ENCODE results near the gene KITLG.
"Not testable (repeated sequence)": the region's sequence is repeated elsewhere in the genome, so short reads cannot be mapped to it uniquely, and the experiment has no call there.

KITLG gene

GRCh38 chr12:88559772-88560171 lies 20.5 kb downstream of the KITLG start:
- no peak overlapping the region for H3K4me3 ChIP-seq (ENCODE audit: low read length in 2 of 2)
- no peaks in the 10 kb centered on the region for H3K9me3 ChIP-seq (ENCODE audit: control insufficient read depth in 2 of 2, low read length in 2 of 2)
- no peaks in the 10 kb centered on the region for H3K36me3 ChIP-seq (ENCODE audit: control insufficient read depth in 2 of 2, insufficient read depth in 2 of 2, low read length in 2 of 2)
- no peak overlapping the region for H3K9ac ChIP-seq (ENCODE audit: low read length in 2 of 2)
- no peaks in the 10 kb centered on the region for H3K27me3 ChIP-seq (ENCODE audit: control insufficient read depth in 1 of 2, insufficient read depth in 2 of 2, low read length in 2 of 2)
- H3K27ac ChIP-seq (ENCODE audit: low read length) = no peak overlapping the region
- H3K4me1 ChIP-seq (ENCODE audit: control insufficient read depth, insufficient read depth, low read length) = no peaks in the 10 kb centered on the region

DNA sequence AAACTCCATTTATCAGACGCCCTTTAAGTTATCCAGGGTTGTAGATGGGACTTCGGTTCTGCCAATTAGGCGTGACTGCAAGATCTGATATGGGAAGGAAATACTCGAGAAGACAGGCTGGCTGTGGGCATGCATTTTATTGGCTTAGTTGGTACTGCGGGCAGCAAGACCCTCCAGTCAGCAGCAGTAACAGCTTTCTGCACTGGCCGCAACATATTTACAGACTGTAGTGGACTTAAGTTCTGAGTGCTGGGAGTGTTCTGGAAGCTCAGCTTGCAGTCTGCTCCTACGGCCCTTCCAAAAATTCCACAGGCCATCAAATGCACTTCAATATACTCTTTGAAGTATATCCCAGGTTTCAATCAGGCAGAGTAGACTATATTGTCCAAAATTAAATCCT lies 21.1 kb downstream of the KITLG start:
- H3K9ac ChIP-seq (ENCODE audit: low read length in 2 of 2) = no peak overlapping the region
- H3K27ac ChIP-seq (ENCODE audit: low read length) = peak overlapping the region; percentile 19
- peaks cover 2% of the 10 kb centered on the region for H3K4me1 ChIP-seq (ENCODE audit: control insufficient read depth, insufficient read depth, low read length)
- no peaks in the 10 kb centered on the region for H3K9me3 ChIP-seq (ENCODE audit: control insufficient read depth in 2 of 2, low read length in 2 of 2)
- no peak overlapping the region for H3K4me3 ChIP-seq (ENCODE audit: low read length in 2 of 2)
- no peaks in the 10 kb centered on the region for H3K36me3 ChIP-seq (ENCODE audit: control insufficient read depth in 2 of 2, insufficient read depth in 2 of 2, low read length in 2 of 2)
- H3K27me3 ChIP-seq (ENCODE audit: control insufficient read depth in 1 of 2, insufficient read depth in 2 of 2, low read length in 2 of 2) = no peaks in the 10 kb centered on the region

DNA sequence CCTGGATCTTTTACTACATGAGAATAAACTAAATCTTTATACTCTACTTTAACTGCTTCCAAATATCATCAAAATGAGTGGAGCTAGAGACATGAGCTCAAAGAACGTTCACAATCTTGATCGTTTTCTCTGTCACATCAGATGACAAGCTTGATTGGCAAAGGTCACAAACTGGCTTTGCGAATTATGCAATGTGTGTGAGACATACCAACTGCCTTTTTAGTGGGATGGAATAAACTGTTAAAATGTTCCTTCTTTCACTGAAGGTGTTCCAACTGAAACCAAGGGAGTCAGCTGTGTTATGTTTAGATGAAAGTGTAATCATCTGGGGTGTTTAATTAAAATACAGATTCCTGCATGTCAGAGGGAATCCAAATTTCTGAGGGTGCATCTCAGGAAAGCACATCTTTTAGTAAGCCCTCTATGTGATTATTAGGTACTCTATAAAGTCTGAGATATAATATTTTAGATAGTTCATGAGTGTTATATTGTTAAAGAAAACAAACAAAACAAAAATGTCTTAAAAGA lies 21.9 kb downstream of the KITLG start:
- no peaks in the 10 kb centered on the region for H3K36me3 ChIP-seq (ENCODE audit: control insufficient read depth in 2 of 2, insufficient read depth in 2 of 2, low read length in 2 of 2)
- H3K4me1 ChIP-seq (ENCODE audit: control insufficient read depth, insufficient read depth, low read length) = peaks cover 10% of the 10 kb centered on the region
- H3K9ac ChIP-seq (ENCODE audit: low read length in 2 of 2) = no peak overlapping the region
- H3K27me3 ChIP-seq (ENCODE audit: control insufficient read depth in 1 of 2, insufficient read depth in 2 of 2, low read length in 2 of 2) = no peaks in the 10 kb centered on the region
- H3K9me3 ChIP-seq (ENCODE audit: control insufficient read depth in 2 of 2, low read length in 2 of 2) = no peaks in the 10 kb centered on the region
- no peak overlapping the region for H3K4me3 ChIP-seq (ENCODE audit: low read length in 2 of 2)
- H3K27ac ChIP-seq (ENCODE audit: low read length) = no peak overlapping the region

- H3K4me3 ChIP-seq (ENCODE audit: low read length in 2 of 2) = no peak overlapping the region
- H3K27ac ChIP-seq (ENCODE audit: low read length) = no peak overlapping the region
- no peaks in the 10 kb centered on the region for H3K9me3 ChIP-seq (ENCODE audit: control insufficient read depth in 2 of 2, low read length in 2 of 2)
- H3K4me1 ChIP-seq (ENCODE audit: control insufficient read depth, insufficient read depth, low read length) = peaks cover 16% of the 10 kb centered on the region
- no peaks in the 10 kb centered on the region for H3K36me3 ChIP-seq (ENCODE audit: control insufficient read depth in 2 of 2, insufficient read depth in 2 of 2, low read length in 2 of 2)
- H3K27me3 ChIP-seq (ENCODE audit: control insufficient read depth in 1 of 2, insufficient read depth in 2 of 2, low read length in 2 of 2) = no peaks in the 10 kb centered on the region
- H3K9ac ChIP-seq (ENCODE audit: low read length in 2 of 2) = no peak overlapping the region
Measured at GRCh38 chr12:88556213-88556774, 24.0 kb downstream of the KITLG start.

DNA sequence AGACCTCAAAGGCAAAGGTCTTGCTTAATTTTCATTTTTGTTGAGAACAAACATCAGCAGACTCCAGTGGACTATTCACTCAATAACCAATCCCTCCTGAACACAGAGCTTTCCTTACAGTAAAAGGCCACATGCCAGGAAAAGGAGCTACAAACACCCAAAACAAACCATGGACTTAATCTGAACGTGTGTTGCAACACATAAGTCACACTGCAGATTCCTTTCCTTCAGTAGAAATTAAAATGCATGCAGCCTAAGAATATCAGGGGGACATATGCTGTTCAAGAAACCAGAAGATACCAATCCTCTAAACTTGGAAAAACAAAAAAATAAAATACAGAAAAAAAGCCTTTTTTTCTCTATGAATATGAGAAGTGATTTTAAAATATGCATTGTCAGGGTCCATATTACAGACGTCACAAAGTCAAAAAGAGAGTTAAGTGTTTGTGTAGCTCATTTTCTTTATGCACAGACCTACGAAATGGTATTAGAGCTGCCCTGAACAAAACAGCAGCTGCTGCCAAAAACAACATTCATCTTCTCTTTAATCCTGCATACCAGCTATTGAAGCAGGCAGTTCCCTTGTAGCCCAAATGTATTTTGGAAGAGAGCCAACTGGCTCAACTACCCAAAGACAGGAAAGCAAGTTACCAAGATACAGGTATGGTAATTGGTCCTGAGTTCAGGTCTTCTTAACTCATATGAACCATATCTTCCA lies 26.2 kb downstream of the KITLG start:
- Histone ChIP-seq H3K27ac (ENCODE audit: low read length) (peak overlapping the region; percentile 37), H3K4me1 (ENCODE audit: control insufficient read depth, insufficient read depth, low read length) (peaks cover 16% of the 10 kb centered on the region), H3K27me3 (ENCODE audit: control insufficient read depth in 1 of 2, insufficient read depth in 2 of 2, low read length in 2 of 2) (no peaks in the 10 kb centered on the region), H3K4me3 (ENCODE audit: low read length in 2 of 2) (peak overlapping the region in 1 of 2 donors; percentile 3), H3K36me3 (ENCODE audit: control insufficient read depth in 2 of 2, insufficient read depth in 2 of 2, low read length in 2 of 2) (no peaks in the 10 kb centered on the region), H3K9ac (ENCODE audit: low read length in 2 of 2) (no peak overlapping the region), H3K9me3 (ENCODE audit: control insufficient read depth in 2 of 2, low read length in 2 of 2) (no peaks in the 10 kb centered on the region)

DNA sequence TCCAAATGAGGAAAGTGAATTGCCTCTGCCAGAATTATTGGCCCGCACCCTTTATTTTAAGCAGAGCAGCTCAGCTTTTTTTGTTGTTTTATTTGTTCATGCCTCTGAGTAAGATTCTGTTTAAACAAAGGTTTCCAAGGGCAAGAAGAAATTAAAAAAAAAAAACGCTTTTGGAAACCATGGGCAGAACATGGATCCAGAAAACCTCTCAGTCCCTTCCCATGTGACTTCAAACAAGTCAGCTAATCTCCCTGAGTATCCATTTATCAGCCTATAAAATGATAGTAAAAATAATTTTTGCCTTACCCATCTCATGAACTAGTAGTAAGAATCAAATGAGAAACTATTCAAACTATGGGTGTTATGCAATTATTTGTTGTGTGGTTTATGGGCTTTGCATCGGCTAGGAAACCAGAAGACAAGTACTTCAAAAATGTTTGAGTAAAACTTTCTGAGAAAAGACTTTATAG lies 27.6 kb downstream of the KITLG start:
- H3K4me1 ChIP-seq (ENCODE audit: control insufficient read depth, insufficient read depth, low read length) = peaks cover 16% of the 10 kb centered on the region
- no peaks in the 10 kb centered on the region for H3K9me3 ChIP-seq (ENCODE audit: control insufficient read depth in 2 of 2, low read length in 2 of 2)
- H3K4me3 ChIP-seq (ENCODE audit: low read length in 2 of 2) = no peak overlapping the region
- no peak overlapping the region for H3K27ac ChIP-seq (ENCODE audit: low read length)
- no peaks in the 10 kb centered on the region for H3K27me3 ChIP-seq (ENCODE audit: control insufficient read depth in 1 of 2, insufficient read depth in 2 of 2, low read length in 2 of 2)
- H3K9ac ChIP-seq (ENCODE audit: low read length in 2 of 2) = no peak overlapping the region
- H3K36me3 ChIP-seq (ENCODE audit: control insufficient read depth in 2 of 2, insufficient read depth in 2 of 2, low read length in 2 of 2) = no peaks in the 10 kb centered on the region

DNA sequence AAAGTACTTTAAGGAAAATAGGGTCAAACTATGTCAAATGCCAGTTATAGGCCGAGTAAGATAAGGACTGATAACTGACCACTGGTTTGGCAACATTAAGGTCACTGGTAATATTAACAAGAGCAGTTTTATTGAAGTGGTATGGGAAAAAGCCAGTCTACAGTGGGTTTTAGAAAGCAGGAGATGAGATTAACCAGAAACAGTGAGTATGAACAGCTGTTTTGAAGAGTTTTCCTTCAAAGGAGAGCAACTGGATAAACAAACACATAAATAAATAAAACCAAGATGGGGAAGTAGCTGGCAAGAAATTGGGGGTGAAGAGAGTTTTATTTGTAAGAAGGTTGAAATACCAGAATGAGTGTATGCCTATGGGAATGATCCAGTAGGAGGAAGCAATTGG lies 30.3 kb downstream of the KITLG start:
- H3K27me3 ChIP-seq (ENCODE audit: control insufficient read depth in 1 of 2, insufficient read depth in 2 of 2, low read length in 2 of 2) = no peaks in the 10 kb centered on the region
- H3K27ac ChIP-seq (ENCODE audit: low read length) = no peak overlapping the region
- H3K4me1 ChIP-seq (ENCODE audit: control insufficient read depth, insufficient read depth, low read length) = peaks cover 19% of the 10 kb centered on the region
- H3K4me3 ChIP-seq (ENCODE audit: low read length in 2 of 2) = no peak overlapping the region
- peaks cover 3 to 7% of the 10 kb centered on the region in 2 donors for H3K36me3 ChIP-seq (ENCODE audit: control insufficient read depth in 2 of 2, insufficient read depth in 2 of 2, low read length in 2 of 2)
- H3K9ac ChIP-seq (ENCODE audit: low read length in 2 of 2) = no peak overlapping the region
- H3K9me3 ChIP-seq (ENCODE audit: control insufficient read depth in 2 of 2, low read length in 2 of 2) = no peaks in the 10 kb centered on the region

DNA sequence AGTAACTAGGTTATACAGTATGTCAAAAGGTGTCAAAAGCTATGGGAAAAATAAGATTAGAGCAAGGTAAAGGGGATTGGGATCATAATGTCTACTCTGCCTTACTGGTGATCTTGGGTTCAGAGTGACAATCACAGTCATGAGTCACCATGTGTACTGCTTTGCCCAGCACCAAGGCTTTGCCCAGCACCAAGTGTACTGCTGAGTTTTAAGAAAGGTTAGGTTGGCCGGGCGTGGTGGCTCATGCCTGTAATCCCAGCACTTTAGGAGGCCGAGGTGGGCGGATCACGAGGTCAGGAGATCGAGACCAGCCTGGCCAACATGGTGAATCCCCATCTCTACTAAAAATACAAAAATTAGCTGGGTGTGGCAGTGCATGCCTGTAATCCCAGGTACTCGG lies 32.3 kb downstream of the KITLG start:
- not testable (repeated sequence) for H3K9me3 ChIP-seq (ENCODE audit: control insufficient read depth in 2 of 2, low read length in 2 of 2); H3K27ac ChIP-seq (ENCODE audit: low read length); H3K4me3 ChIP-seq (ENCODE audit: low read length in 2 of 2); H3K27me3 ChIP-seq (ENCODE audit: control insufficient read depth in 1 of 2, insufficient read depth in 2 of 2, low read length in 2 of 2); H3K4me1 ChIP-seq (ENCODE audit: control insufficient read depth, insufficient read depth, low read length); H3K9ac ChIP-seq (ENCODE audit: low read length in 2 of 2)
- H3K36me3 ChIP-seq (ENCODE audit: control insufficient read depth in 2 of 2, insufficient read depth in 2 of 2, low read length in 2 of 2) = peaks cover 7 to 14% of the 10 kb centered on the region in 2 donors

GRCh38 chr12:88546853-88547252 lies 33.4 kb downstream of the KITLG start:
- H3K27me3 ChIP-seq (ENCODE audit: control insufficient read depth in 1 of 2, insufficient read depth in 2 of 2, low read length in 2 of 2) = no peaks in the 10 kb centered on the region
- peaks cover 7 to 21% of the 10 kb centered on the region in 2 donors for H3K36me3 ChIP-seq (ENCODE audit: control insufficient read depth in 2 of 2, insufficient read depth in 2 of 2, low read length in 2 of 2)
- no peak overlapping the region for H3K27ac ChIP-seq (ENCODE audit: low read length)
- H3K4me3 ChIP-seq (ENCODE audit: low read length in 2 of 2) = no peak overlapping the region
- H3K9me3 ChIP-seq (ENCODE audit: control insufficient read depth in 2 of 2, low read length in 2 of 2) = no peaks in the 10 kb centered on the region
- peaks cover 4% of the 10 kb centered on the region for H3K4me1 ChIP-seq (ENCODE audit: control insufficient read depth, insufficient read depth, low read length)
- no peak overlapping the region for H3K9ac ChIP-seq (ENCODE audit: low read length in 2 of 2)

- no peaks in the 10 kb centered on the region for H3K9me3 ChIP-seq (ENCODE audit: control insufficient read depth in 2 of 2, low read length in 2 of 2)
- H3K27me3 ChIP-seq (ENCODE audit: control insufficient read depth in 1 of 2, insufficient read depth in 2 of 2, low read length in 2 of 2) = no peaks in the 10 kb centered on the region
- H3K4me1 ChIP-seq (ENCODE audit: control insufficient read depth, insufficient read depth, low read length) = peaks cover 4% of the 10 kb centered on the region
- H3K9ac ChIP-seq (ENCODE audit: low read length in 2 of 2) = no peak overlapping the region
- H3K36me3 ChIP-seq (ENCODE audit: control insufficient read depth in 2 of 2, insufficient read depth in 2 of 2, low read length in 2 of 2) = peaks cover 7 to 21% of the 10 kb centered on the region in 2 donors
- no peak overlapping the region for H3K27ac ChIP-seq (ENCODE audit: low read length)
- H3K4me3 ChIP-seq (ENCODE audit: low read length in 2 of 2) = no peak overlapping the region
Measured at GRCh38 chr12:88546226-88546625, 34.0 kb downstream of the KITLG start.

All from stomach smooth muscle (tissue), 2 donors.